ENCODE data around the gene MRPL14. TPM values are rescaled to one million over a fixed set of nuclear protein-coding genes. Genes with fewer than 3 reads are reported as not detected.

The MRPL14 gene
- total and polyA plus RNA-seq, 9 of the 15 experiments (the other 6 are each of a cell fraction or from before 2014, with no cell fraction given) = 126 to 424 (median 165) TPM

DNA sequence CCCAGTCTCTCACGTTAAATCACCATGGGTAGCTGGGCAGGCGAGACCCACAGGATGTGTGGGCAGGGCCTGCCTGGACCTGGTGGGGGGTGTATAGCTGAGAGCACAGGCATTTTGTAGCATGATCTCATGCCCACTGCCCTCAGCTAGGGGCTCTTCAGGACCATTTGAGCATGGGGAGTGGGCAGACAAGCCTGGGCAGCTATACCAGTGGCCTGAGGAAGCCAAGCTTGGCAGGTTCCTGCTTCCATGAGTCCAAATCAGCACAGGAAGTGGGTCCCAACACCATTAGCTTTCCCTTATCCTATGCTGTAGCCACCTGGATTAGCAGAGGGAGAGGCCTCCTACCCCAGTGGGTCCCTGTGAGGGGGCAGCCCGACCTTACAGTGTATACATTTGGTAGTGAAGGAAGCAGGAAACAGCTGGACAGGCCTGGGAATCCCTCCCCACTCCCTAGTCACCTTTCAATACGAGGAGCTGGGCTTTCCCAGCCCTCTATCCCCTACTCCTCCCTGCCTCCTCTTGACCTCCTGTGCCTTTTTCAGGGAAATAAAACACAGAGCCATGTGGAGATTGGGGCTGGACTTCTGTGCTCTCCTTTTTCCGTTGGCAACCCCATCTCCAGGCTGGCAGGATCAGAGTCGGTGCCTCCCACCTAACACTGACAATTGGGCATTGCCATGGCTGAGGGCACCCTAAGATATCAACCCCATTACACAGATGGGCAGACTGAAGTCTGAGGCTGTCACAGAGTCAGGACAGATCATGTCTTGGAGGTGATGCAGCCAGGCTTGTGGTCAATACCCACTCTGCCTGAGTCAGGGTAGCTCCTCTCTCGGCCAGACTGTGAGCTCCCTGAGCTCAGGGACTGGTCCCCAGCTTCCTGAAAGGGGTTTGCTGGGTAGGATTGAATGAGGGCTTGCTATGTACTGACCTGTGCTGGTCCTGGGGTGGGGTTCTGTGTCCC lies 59.8 kb downstream of the MRPL14 start:
- POLR2A ChIA-PET = interaction anchor here (0.5 to 1.4 kb wide), 5 partner anchors 14 to 442 kb away, joined by 3 to 5 read pairs (median 3); partner anchors contain the start of gene GTPBP2
- CTCF ChIA-PET (ENCODE audit: low intra/inter-chr PET ratio) = no interaction called here
- TF ChIP-seq, protein P1, sequence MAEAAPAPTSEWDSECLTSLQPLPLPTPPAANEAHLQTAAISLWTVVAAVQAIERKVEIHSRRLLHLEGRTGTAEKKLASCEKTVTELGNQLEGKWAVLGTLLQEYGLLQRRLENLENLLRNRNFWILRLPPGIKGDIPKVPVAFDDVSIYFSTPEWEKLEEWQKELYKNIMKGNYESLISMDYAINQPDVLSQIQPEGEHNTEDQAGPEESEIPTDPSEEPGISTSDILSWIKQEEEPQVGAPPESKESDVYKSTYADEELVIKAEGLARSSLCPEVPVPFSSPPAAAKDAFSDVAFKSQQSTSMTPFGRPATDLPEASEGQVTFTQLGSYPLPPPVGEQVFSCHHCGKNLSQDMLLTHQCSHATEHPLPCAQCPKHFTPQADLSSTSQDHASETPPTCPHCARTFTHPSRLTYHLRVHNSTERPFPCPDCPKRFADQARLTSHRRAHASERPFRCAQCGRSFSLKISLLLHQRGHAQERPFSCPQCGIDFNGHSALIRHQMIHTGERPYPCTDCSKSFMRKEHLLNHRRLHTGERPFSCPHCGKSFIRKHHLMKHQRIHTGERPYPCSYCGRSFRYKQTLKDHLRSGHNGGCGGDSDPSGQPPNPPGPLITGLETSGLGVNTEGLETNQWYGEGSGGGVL (CRISPR knock-in tag; IDR thresholded peaks at IDR 0.05) = no peak
- TF ChIP-seq, protein P2, sequence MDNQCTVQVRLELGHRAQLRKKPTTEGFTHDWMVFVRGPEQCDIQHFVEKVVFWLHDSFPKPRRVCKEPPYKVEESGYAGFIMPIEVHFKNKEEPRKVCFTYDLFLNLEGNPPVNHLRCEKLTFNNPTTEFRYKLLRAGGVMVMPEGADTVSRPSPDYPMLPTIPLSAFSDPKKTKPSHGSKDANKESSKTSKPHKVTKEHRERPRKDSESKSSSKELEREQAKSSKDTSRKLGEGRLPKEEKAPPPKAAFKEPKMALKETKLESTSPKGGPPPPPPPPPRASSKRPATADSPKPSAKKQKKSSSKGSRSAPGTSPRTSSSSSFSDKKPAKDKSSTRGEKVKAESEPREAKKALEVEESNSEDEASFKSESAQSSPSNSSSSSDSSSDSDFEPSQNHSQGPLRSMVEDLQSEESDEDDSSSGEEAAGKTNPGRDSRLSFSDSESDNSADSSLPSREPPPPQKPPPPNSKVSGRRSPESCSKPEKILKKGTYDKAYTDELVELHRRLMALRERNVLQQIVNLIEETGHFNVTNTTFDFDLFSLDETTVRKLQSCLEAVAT (IDR thresholded peaks at IDR 0.05) = no peak
- TF ChIP-seq ZNF24 (IDR thresholded peaks at IDR 0.05) (no peak), FOXJ2 (tag; IDR thresholded peaks at IDR 0.05) (no peak), NRF1 (conservative IDR thresholded peaks at IDR 0.05 in 1 of 2, IDR thresholded peaks at IDR 0.05 in 1 of 2) (no peak), NFRKB (IDR thresholded peaks at IDR 0.05; ENCODE audit: low read depth) (no peak), FOXA3 (CRISPR knock-in tag; conservative IDR thresholded peaks at IDR 0.05 in 1 of 2, IDR thresholded peaks at IDR 0.05 in 1 of 2) (0 out of 4 replicates have a peak, but pooled peaks of 1 of the 2 experiments have one; percentile 17), MED1 (CRISPR knock-in tag; IDR thresholded peaks at IDR 0.05; ENCODE audit: borderline replicate concordance) (no peak), ZBTB8A (IDR thresholded peaks at IDR 0.05; ENCODE audit: partially characterized antibody) (no peak), TEAD2 (tag; IDR thresholded peaks at IDR 0.05) (no peak)
- TF ChIP-seq, protein P3, sequence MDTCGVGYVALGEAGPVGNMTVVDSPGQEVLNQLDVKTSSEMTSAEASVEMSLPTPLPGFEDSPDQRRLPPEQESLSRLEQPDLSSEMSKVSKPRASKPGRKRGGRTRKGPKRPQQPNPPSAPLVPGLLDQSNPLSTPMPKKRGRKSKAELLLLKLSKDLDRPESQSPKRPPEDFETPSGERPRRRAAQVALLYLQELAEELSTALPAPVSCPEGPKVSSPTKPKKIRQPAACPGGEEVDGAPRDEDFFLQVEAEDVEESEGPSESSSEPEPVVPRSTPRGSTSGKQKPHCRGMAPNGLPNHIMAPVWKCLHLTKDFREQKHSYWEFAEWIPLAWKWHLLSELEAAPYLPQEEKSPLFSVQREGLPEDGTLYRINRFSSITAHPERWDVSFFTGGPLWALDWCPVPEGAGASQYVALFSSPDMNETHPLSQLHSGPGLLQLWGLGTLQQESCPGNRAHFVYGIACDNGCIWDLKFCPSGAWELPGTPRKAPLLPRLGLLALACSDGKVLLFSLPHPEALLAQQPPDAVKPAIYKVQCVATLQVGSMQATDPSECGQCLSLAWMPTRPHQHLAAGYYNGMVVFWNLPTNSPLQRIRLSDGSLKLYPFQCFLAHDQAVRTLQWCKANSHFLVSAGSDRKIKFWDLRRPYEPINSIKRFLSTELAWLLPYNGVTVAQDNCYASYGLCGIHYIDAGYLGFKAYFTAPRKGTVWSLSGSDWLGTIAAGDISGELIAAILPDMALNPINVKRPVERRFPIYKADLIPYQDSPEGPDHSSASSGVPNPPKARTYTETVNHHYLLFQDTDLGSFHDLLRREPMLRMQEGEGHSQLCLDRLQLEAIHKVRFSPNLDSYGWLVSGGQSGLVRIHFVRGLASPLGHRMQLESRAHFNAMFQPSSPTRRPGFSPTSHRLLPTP (IDR thresholded peaks at IDR 0.05; ENCODE audit: borderline replicate concordance, extremely low read depth, insufficient read length) = no peak
- TF ChIP-seq, protein P4, sequence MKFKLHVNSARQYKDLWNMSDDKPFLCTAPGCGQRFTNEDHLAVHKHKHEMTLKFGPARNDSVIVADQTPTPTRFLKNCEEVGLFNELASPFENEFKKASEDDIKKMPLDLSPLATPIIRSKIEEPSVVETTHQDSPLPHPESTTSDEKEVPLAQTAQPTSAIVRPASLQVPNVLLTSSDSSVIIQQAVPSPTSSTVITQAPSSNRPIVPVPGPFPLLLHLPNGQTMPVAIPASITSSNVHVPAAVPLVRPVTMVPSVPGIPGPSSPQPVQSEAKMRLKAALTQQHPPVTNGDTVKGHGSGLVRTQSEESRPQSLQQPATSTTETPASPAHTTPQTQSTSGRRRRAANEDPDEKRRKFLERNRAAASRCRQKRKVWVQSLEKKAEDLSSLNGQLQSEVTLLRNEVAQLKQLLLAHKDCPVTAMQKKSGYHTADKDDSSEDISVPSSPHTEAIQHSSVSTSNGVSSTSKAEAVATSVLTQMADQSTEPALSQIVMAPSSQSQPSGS (CRISPR knock-in tag; IDR thresholded peaks at IDR 0.05) = no peak

More for the DNA sequence above, 59.8 kb downstream of the MRPL14 start:
- Histone ChIP-seq H4K20me1 (replicated peaks; ENCODE audit: control insufficient read depth, insufficient read depth, low read length) (no peaks in the 10 kb centered on the region), H3K79me2 (ENCODE audit: control insufficient read depth, insufficient read depth, low read length) (peaks cover 2% of the 10 kb centered on the region; the same call in 2 of the 3 replicates), H3K27me3 (ENCODE audit: control insufficient read depth in 2 of 2, insufficient read depth in 2 of 2, low read length in 2 of 2) (no peaks in the 10 kb centered on the region), H2AFZ (ENCODE audit: low read depth, low read length) (no peak overlapping the region), H3K36me3 (ENCODE audit: control insufficient read depth, insufficient read depth, low read length) (no peaks in the 10 kb centered on the region; the same call in 2 of the 3 replicates), H3K9me1 (ENCODE audit: control insufficient read depth, insufficient read depth, low read length) (no peaks in the 10 kb centered on the region), H3K27ac (ENCODE audit: extremely low read depth, low read depth, low read length) (peak overlapping the region; percentile 28; the same call in 1 of the 3 replicates), H3K4me3 (no peak overlapping the region), H3K4me2 (ENCODE audit: insufficient read depth, low read length) (no peak overlapping the region), H3K9me3 (replicated peaks; ENCODE audit: control insufficient read depth, insufficient read depth, low read depth, low read length) (no peaks in the 10 kb centered on the region), H3K9ac (ENCODE audit: insufficient read depth in 1 of 2, low read depth in 2 of 2, low read length in 2 of 2) (peak overlapping the region in 1 of 2 experiments; percentile 40; a peak in 2 of 4 replicates), H3K4me1 (replicated peaks in 1 of 2; ENCODE audit: control insufficient read depth in 2 of 2, insufficient read depth in 2 of 2, low read length in 2 of 2) (peaks cover 57 to 72% of the 10 kb centered on the region in 2 experiments)
- DNase-seq (ENCODE audit: extremely low read depth in 1 of 4, low spot score in 3 of 4) (no peak), FAIRE-seq (no peak), ATAC-seq (no peak)
- WGBS (ENCODE audit: insufficient coverage, low coverage, missing lambda C conversion rate) = 55% methylated on average over 7 of the region's 7 CpGs
- BruUV-seq (replicated peaks) = no TSS peak
- intact Hi-C loops (cut with micrococcal nuclease) (no loop called here), in situ Hi-C loops (cut with MboI) (loop anchor here (5.0 kb wide), 1 partner anchor 345 kb away; no protein-coding TSS in a partner anchor)

All from K562 (cell line).